ENCODE results near the gene ACTN4.
"Not testable (repeated sequence)": the region's sequence is repeated elsewhere in the genome, so short reads cannot be mapped to it uniquely, and the experiment has no call there.

- TF ChIP-seq POLR2A (IDR thresholded peaks at IDR 0.05; ENCODE audit: low read depth, low read length); JUND (IDR thresholded peaks at IDR 0.05; ENCODE audit: low read depth, low read length); ATF2 (IDR thresholded peaks at IDR 0.05; ENCODE audit: low read length); POLR2AphosphoS5 (IDR thresholded peaks at IDR 0.05; ENCODE audit: low read length); CTCF (IDR thresholded peaks at IDR 0.05 in 2 of 3, conservative IDR thresholded peaks at IDR 0.05 in 1 of 3; ENCODE audit: control insufficient read depth in 2 of 3, extremely low read depth in 1 of 3, insufficient read depth in 1 of 3, low read depth in 3 of 3, low read length in 3 of 3); BRCA1 (IDR thresholded peaks at IDR 0.05; ENCODE audit: low read depth, low read length); EP300 (IDR thresholded peaks at IDR 0.05; ENCODE audit: borderline replicate concordance in 1 of 2, control insufficient read depth in 1 of 2, low read depth in 2 of 2, low read length in 2 of 2); SMAD1 (IDR thresholded peaks at IDR 0.05; ENCODE audit: low read depth, partially characterized antibody): not testable (repeated sequence)
Measured at GRCh38 chr19:38761884-38762389, 114.5 kb downstream of the ACTN4 start.

Measured in GM12878 (cell line).